ENCODE data around the gene MORF4L2. TPM values are rescaled to one million over a fixed set of nuclear protein-coding genes. Genes with fewer than 3 reads are reported as not detected.
A peak's percentile ranks its signal among the peaks of the same experiment; 100 is the strongest.

Gene MORF4L2
- total RNA-seq, 1 donor from 2014 or later = 1,394 TPM

GRCh38 chrX:103718120-103718519, 31.6 kb upstream of the MORF4L2 start:
- Mint-ChIP-seq H3K36me3 (no peaks in the 10 kb centered on the region), H3K4me1 (peaks cover 14% of the 10 kb centered on the region), H3K4me3 (no peak overlapping the region), H3K27me3 (ENCODE audit: insufficient read depth, low read depth) (peaks cover 2% of the 10 kb centered on the region), H3K9me3 (no peaks in the 10 kb centered on the region), H3K27ac (no peak overlapping the region)
- Histone ChIP-seq H3K4me1 (peaks cover 7% of the 10 kb centered on the region), H3K36me3 (no peaks in the 10 kb centered on the region), H3K4me3 (no peak overlapping the region), H2AFZ (replicated peaks) (no peak overlapping the region), H3K4me2 (no peak overlapping the region), H3K9ac (no peak overlapping the region), H3K27me3 (no peaks in the 10 kb centered on the region), H3K27ac (no peak overlapping the region), H4K20me1 (ENCODE audit: low read depth) (no peaks in the 10 kb centered on the region), H3K9me3 (ENCODE audit: low read depth) (no peaks in the 10 kb centered on the region), H3K79me2 (ENCODE audit: low read depth) (no peaks in the 10 kb centered on the region), H3F3A (ENCODE audit: low read depth) (no peaks in the 10 kb centered on the region)
- DNase-seq (ENCODE audit: low spot score) = no peak
- TF ChIP-seq EZH2 (IDR thresholded peaks at IDR 0.05) (no peak), EZH2phosphoT487 (IDR thresholded peaks at IDR 0.05) (no peak)
- TF ChIP-seq, protein P1, sequence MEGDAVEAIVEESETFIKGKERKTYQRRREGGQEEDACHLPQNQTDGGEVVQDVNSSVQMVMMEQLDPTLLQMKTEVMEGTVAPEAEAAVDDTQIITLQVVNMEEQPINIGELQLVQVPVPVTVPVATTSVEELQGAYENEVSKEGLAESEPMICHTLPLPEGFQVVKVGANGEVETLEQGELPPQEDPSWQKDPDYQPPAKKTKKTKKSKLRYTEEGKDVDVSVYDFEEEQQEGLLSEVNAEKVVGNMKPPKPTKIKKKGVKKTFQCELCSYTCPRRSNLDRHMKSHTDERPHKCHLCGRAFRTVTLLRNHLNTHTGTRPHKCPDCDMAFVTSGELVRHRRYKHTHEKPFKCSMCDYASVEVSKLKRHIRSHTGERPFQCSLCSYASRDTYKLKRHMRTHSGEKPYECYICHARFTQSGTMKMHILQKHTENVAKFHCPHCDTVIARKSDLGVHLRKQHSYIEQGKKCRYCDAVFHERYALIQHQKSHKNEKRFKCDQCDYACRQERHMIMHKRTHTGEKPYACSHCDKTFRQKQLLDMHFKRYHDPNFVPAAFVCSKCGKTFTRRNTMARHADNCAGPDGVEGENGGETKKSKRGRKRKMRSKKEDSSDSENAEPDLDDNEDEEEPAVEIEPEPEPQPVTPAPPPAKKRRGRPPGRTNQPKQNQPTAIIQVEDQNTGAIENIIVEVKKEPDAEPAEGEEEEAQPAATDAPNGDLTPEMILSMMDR (IDR thresholded peaks at IDR 0.05) = no peak

DNA sequence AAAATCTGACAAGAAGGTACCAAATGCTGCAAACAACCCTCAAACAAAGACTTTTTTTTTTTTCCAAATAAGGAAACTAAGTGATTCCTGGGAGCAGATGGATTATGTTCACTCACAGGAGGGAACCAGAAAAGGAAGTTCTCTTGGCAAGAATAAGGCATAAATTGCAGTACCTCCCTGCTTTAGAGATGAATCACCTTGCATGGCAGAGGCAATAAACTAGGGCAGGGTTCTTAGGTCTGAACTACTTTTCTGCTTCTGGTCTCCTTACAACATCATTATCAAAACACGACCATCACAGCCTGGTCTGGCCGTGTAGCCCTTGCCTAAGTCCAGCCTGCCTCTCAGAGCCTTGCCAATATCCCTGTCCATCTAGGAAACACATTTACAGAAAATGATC, 30.5 kb upstream of the MORF4L2 start:
- Mint-ChIP-seq H3K27ac (no peak overlapping the region), H3K4me3 (no peak overlapping the region), H3K27me3 (ENCODE audit: insufficient read depth, low read depth) (peaks cover 2% of the 10 kb centered on the region), H3K36me3 (no peaks in the 10 kb centered on the region), H3K9me3 (no peaks in the 10 kb centered on the region), H3K4me1 (peaks cover 16% of the 10 kb centered on the region)
- H4K20me1 ChIP-seq (ENCODE audit: low read depth) = no peaks in the 10 kb centered on the region
- no peak overlapping the region for H2AFZ ChIP-seq (replicated peaks)
- no peak overlapping the region for H3K9ac ChIP-seq
- no peak overlapping the region for H3K27ac ChIP-seq
- H3K79me2 ChIP-seq (ENCODE audit: low read depth) = no peaks in the 10 kb centered on the region
- no peak for DNase-seq (ENCODE audit: low spot score)
- H3K9me3 ChIP-seq (ENCODE audit: low read depth) = no peaks in the 10 kb centered on the region
- H3K4me2 ChIP-seq = no peak overlapping the region
- no peaks in the 10 kb centered on the region for H3F3A ChIP-seq (ENCODE audit: low read depth)
- no peak for TF ChIP-seq EZH2phosphoT487 (IDR thresholded peaks at IDR 0.05)
- no peak for TF ChIP-seq EZH2 (IDR thresholded peaks at IDR 0.05)
- TF ChIP-seq, protein P1 (IDR thresholded peaks at IDR 0.05) = no peak
- H3K27me3 ChIP-seq = no peaks in the 10 kb centered on the region
- peaks cover 9% of the 10 kb centered on the region for H3K4me1 ChIP-seq
- no peak overlapping the region for H3K4me3 ChIP-seq
- no peaks in the 10 kb centered on the region for H3K36me3 ChIP-seq

- Histone ChIP-seq H4K20me1 (ENCODE audit: low read depth) (no peaks in the 10 kb centered on the region), H3K4me3 (no peak within 1 kb of the TSS), H3K27me3 (no peaks in the 10 kb centered on the region), H3K4me2 (peak within 1 kb of the TSS; percentile 11), H3K9me3 (ENCODE audit: low read depth) (no peaks in the 10 kb centered on the region), H3K9ac (no peak within 1 kb of the TSS), H3K27ac (no peak within 1 kb of the TSS), H3K79me2 (ENCODE audit: low read depth) (no peaks in the 10 kb centered on the region), H3F3A (ENCODE audit: low read depth) (no peaks in the 10 kb centered on the region), H2AFZ (replicated peaks) (peak within 1 kb of the TSS; percentile 76), H3K4me1 (peaks cover 6% of the 10 kb centered on the region), H3K36me3 (no peaks in the 10 kb centered on the region)
- Mint-ChIP-seq H3K4me1 (peaks cover 8% of the 10 kb centered on the region), H3K9me3 (no peaks in the 10 kb centered on the region), H3K36me3 (no peaks in the 10 kb centered on the region), H3K27ac (peak within 1 kb of the TSS; percentile 70), H3K27me3 (ENCODE audit: insufficient read depth, low read depth) (peaks cover 6% of the 10 kb centered on the region), H3K4me3 (peak within 1 kb of the TSS; percentile 8)
- no peak for DNase-seq (ENCODE audit: low spot score)
- TF ChIP-seq EZH2 (IDR thresholded peaks at IDR 0.05) (no peak), EZH2phosphoT487 (IDR thresholded peaks at IDR 0.05) (no peak)
- TF ChIP-seq, protein P1 (IDR thresholded peaks at IDR 0.05) = no peak
Measured at GRCh38 chrX:103710609-103711008, 24.1 kb upstream of the MORF4L2 start, which contains the start of gene TMEM31. TSS of gene TMEM31 (plus strand) at chrX:103710909. CDS start at chrX:103712259, 1,350 bp downstream.

All from neural progenitor cell (in vitro differentiated cells).